Activated T-cell treated with anti-CD3 and anti-CD28 coated beads, Interleukin-2, amount 50 U/mL, for 48 hours (primary cell): ENCODE measurements around the gene LGI2.

Experiments
- DNase-seq, 2 experiments: peaks; one replicate each; pipeline ENCODE4 v3.0.0-alpha.2; 2020

Gene LGI2

DNA sequence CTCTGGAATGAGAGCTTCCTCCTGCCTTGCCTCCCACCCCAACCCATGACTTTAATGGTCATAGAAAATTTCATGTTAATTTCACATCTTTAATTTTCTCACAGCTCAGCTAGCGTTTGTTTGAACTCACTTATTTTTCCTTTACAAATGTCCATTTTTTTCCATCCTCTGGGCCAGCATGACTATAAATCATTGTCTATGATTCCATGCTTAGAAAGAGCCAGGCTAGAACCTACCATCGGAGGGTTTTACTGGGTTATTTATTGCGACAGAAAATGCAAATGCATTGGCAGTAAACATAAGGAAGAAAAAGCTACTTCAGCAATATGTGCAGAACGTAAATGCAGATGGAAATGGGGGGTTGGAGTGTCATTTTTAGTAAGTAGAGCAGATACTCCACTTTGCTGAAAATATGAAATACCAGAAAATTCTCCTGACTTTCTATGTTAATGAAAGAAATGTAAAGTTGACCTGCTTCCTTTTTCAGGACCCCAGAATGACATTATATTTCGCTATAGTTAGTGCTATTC is 37.1 kb downstream of the LGI2 start:
- no peak for DNase-seq

- no peak for DNase-seq
Observed at GRCh38 chr4:24992968-24993367, 37.8 kb downstream of the LGI2 start.

- no peak for DNase-seq
Observed at GRCh38 chr4:24991015-24991414, 39.7 kb downstream of the LGI2 start.

GRCh38 chr4:24989327-24989726 is 41.4 kb downstream of the LGI2 start:
- no peak for DNase-seq

- no peak for DNase-seq
Observed at GRCh38 chr4:24988776-24989175, 42.0 kb downstream of the LGI2 start.

DNA sequence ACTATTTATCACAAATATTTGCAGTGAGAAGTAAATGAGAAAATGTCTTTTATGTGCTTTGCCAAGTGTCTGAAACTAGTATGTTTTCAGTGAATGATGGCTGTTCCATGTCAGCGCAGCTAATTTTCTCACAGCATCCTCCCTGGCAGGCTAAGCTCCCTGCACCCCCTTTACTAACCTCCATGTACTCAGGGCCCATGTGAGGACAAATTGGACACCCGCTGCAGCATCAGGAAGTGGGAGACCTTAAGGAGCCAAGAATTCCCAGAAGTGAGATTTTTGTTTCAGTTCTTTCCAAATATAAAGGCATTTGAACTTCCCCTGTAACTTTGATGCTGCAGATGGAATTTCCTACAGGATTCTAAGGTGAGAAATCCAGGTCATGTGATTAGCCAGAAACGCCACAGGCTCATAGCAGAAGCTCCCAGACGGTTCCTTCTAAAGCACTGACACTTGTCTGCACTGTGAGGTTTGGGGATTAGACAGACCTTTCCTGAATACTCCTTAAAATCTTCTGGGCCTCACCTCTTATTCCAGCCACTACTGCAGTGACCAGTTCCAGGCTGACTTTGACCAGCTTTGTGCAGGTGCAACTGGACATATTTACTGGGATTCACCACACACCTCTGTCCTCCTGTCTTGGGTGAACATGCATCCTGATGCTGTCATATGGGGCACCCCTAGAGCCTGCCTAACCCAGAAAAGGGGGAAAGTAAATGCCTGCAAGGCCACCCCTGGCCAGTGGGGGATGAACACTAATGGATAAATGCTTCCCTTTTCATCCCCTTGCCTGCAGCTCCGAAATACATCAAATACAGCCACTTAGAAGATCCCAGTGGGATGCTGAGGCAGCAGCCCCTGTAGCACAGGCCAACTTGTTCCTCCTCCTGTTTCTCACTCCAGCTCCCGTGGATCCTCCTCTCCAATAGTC is 45.9 kb downstream of the LGI2 start:
- no peak for DNase-seq

DNA sequence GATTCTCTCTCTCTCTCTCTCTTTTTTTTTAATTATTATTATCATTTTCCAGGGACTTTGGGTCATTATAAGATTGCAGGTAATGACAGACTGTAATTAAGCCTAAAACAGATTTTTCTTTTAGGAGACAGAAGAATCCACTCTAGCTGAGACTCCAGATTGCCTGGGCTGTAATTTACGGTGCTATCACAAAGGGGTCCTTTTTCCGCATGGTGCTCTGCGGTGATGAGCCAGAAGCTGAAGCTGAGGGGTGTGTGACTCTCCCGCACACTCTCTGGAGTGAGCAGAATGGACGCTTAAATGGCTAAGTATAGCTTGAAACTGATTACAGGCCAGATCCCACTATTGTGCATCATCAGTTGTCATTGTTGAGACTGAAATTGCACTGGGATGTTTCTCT is 50.0 kb downstream of the LGI2 start:
- no peak for DNase-seq

DNA sequence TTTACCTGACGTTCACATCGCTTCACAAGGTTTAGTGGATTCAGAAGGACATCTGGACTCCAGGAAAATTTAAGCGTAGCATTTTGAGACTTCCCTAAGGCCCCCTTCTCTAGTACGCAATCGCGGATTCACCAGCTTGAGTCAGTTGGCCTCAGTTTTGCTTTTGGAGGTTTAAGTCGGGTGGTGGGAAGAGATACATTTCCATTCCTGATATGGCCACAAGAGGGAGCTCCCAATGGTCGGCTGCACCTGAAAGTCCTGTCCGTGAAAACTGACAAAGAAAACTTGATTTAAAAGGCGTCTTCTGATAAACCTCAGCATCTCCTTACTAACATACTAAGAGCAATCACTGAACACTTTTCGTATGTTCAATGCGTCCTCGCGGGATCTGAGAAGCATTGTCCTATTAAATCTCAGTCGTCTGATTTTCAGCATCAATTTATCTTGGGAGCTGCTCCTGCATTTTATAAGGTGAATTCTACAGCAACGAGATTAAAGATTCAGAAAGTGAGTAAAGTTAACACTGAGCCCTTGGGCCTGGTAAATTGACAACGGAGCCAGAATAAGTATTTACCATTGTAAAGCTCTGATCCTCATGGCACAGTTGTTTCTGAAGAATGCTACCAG is 50.6 kb downstream of the LGI2 start:
- peak; percentile 45 to 55 for DNase-seq

DNA sequence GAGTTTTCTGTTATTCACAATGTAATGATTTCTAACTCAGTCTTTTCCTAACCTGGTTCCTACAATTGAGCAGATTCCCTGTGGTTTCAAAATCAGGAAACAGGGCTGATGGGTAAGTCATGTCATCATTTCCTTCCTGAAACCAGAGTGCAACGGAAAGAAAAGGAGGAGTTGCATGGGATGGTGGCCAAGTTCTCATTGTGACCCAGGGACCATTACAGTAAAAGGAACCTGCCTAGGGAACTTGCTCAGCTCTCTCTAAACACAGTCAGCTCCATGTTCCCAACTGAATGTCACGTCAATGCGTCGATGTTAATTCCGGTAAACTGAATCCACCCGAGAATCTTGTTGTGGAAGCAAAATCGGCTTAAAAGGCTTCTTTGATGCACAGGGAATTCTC is 51.2 kb downstream of the LGI2 start:
- no peak for DNase-seq

- DNase-seq: no peak
Observed at GRCh38 chr4:24978291-24979075, 52.3 kb downstream of the LGI2 start.

- DNase-seq: no peak
Observed at GRCh38 chr4:24975510-24975909, 55.2 kb downstream of the LGI2 start.

DNA sequence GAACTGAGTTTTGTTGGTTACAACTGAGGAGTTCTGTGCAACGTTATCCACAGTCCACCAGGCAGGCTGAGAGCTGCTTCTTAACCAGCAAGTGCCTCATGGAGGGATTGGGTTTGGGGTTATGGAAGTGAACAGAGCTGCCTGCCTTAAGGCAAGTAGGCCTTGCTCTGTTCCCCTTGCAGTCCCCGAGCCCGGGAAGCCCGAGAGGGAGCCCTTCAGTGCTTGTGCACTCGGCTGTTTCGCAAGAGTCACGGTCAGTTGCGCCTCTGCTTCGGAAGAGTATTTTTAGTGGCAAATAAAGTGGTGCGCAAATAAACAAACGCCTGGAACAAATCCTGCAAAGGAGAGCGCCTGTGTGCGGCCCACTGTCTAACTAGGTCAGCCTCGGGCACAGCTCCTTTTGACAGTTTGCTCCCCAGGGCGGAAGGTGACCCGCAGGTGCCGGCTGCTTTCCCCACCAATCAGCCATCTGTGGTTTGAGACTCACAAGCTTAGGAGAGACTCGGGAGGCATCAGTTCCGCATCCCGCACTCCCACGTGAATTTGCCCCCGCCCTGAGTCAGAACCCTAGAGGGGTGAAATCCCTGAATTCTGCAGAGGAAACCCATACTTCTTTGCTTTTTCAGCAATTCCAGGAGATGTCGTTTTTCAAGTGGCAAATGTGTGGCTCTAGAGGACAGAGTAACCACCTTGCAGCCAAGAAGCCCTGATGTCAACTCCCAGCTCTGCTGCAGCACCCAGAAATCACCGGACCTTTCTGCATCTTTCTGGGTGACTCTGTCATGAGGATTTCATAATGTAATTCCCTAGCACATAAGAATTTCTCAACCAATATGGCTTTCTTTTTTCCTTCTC is 56.8 kb downstream of the LGI2 start:
- DNase-seq: no peak

DNA sequence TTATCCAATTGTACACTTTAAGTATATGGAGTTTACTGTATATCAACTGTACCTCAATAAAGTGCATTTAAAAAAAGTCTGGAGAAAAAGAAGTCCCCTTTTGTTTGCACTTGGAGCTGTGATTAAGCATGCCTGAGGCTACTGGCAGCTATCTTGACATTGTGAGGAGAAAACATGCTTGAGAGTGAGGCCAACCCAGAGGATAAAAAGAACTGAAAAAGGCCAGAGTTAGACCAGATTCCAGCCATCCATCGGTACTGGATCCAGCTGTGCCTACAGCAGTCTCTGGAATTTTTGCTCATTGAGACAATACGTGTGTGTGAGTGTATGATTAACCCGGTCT is 57.4 kb downstream of the LGI2 start:
- DNase-seq: no peak

- DNase-seq: no peak
Observed at GRCh38 chr4:24971192-24971591, 59.6 kb downstream of the LGI2 start.

GRCh38 chr4:24970635-24971034 is 60.1 kb downstream of the LGI2 start:
- DNase-seq: no peak

GRCh38 chr4:24970191-24970590 is 60.6 kb downstream of the LGI2 start:
- no peak for DNase-seq

GRCh38 chr4:24969486-24969885 is 61.3 kb downstream of the LGI2 start:
- no peak for DNase-seq

- no peak for DNase-seq
Observed at GRCh38 chr4:24968992-24969391, 61.8 kb downstream of the LGI2 start.

DNA sequence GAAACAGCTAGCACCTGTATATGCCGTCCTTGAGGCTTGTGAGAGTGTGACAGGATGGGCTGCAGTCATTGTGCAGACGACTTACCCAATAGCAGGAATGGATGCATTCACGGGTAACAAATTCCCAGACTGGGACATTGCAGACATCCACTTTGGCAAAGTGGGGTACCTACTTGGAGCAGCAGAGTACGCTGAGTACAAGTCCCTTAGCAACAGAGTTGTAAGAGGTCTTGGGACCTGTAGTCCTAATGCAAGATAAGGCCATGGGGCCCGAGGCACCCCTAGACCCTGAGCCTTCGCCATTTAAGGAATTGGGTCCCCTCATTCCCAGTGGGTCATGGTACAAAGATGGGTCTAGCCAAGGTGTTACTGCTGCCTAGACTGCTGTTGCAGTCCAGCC is 62.5 kb downstream of the LGI2 start:
- no peak for DNase-seq

DNA sequence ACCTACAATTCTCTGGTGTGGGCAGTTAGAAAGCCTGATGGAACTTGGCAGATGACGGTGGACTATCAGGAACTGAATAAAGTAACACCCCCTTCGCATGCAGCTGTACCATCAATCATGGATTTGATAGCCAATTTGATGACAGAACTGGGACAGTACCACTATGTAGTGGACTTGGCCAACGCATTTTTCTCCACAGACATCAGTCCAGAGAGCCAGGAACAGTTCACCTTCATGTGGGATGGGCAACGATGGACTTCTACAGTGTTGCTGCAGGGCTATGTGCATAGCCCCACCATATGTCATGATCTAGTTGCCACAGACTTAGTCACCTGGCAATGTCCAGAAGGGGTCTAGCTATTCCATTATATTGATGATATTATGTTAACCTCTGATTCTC is 63.4 kb downstream of the LGI2 start:
- no peak for DNase-seq

GRCh38 chr4:24966076-24966475 is 64.7 kb downstream of the LGI2 start:
- DNase-seq: no peak

- DNase-seq: no peak
Observed at GRCh38 chr4:24965627-24966026, 65.1 kb downstream of the LGI2 start.

DNA sequence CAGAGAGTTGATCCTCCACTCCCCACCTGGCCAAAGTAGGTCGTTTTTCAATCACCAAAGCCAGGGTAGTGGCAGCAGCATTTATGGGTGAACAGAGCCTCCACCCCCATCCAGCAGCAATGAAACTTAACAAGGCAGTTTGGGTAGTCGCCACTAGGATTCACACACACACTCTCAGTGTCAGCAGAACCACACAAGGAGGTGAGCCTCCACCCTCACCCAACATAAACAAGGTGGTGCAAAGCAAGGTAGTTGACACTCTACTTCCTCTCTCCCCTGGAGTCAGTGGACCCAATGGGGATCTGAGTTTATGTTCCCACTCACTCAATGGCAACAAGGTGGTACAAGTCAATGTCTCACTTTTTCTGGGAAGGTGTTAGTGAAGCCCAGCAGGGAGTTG is 67.5 kb downstream of the LGI2 start:
- DNase-seq: no peak
